Progenitor cell of endocrine pancreas (in vitro differentiated cells): ENCODE measurements around the gene PACSIN1. TPM values are rescaled to one million over a fixed set of nuclear protein-coding genes. Genes with fewer than 3 reads are reported as not detected.
"Not testable (repeated sequence)": the region's sequence is repeated elsewhere in the genome, so short reads cannot be mapped to it uniquely, and the experiment has no call there.

ENCODE experiments used
- DNase-seq: peaks from one replicate; pipeline ENCODE4 v3.0.0; 2021; ENCODE audit warnings: low spot score; ENCODE audit not compliant: unreplicated experiment
- H3K27ac Mint-ChIP-seq: 2 replicates; pipeline ENCODE4 v1.8.0; 2021; ENCODE audit warnings: mild to moderate bottlenecking, moderate library complexity, mixed read lengths
- H3K27me3 Mint-ChIP-seq: 2 replicates; pipeline ENCODE4 v1.8.0; 2021; ENCODE audit warnings: mixed read lengths
- H3K36me3 Mint-ChIP-seq: 2 replicates; pipeline ENCODE4 v1.8.0; 2022; ENCODE audit warnings: mixed read lengths; ENCODE audit not compliant: insufficient read depth
- H3K4me1 Mint-ChIP-seq: 2 replicates; pipeline ENCODE4 v1.8.0; 2021; ENCODE audit warnings: low read depth, mixed read lengths
- H3K4me3 Mint-ChIP-seq: 2 replicates; pipeline ENCODE4 v1.8.0; 2021; ENCODE audit warnings: low read depth, mild to moderate bottlenecking, moderate library complexity, mixed read lengths
- H3K9me3 Mint-ChIP-seq: 2 replicates; pipeline ENCODE4 v1.8.0; 2021; ENCODE audit warnings: low read depth, mixed read lengths
- CTCF ChIP-seq: fragments of 200-600 bp; sonication (generic); IDR thresholded peaks from one replicate; pipeline ENCODE4 v1.5.0; 2021; ENCODE audit warnings: antibody characterized with exemption, mild to moderate bottlenecking; ENCODE audit not compliant: unreplicated experiment
- total RNA-seq: library from RNA; stranded (reverse); gene quantifications from 2 replicates; pipeline ENCODE4 v1.2.1, GENCODE V29; 2021

PACSIN1 gene
- total RNA-seq, 1 donor from 2014 or later, result 0.72 TPM

GRCh38 chr6:34486106-34486740 lies 20.3 kb downstream of the PACSIN1 start:
- H3K4me1 Mint-ChIP-seq, result no peaks in the 10 kb centered on the region
- no peaks in the 10 kb centered on the region for H3K9me3 Mint-ChIP-seq
- H3K27ac Mint-ChIP-seq, result no peak overlapping the region
- DNase-seq, result no peak
- no peak for TF ChIP-seq CTCF
- H3K36me3 Mint-ChIP-seq, result no peaks in the 10 kb centered on the region
- no peak overlapping the region for H3K4me3 Mint-ChIP-seq
- peaks cover 5% of the 10 kb centered on the region for H3K27me3 Mint-ChIP-seq

- H3K27ac Mint-ChIP-seq, H3K4me3 Mint-ChIP-seq, DNase-seq, H3K4me1 Mint-ChIP-seq, H3K36me3 Mint-ChIP-seq, H3K27me3 Mint-ChIP-seq, H3K9me3 Mint-ChIP-seq: not testable (repeated sequence)
Observed at GRCh38 chr6:34486886-34487285, 21.0 kb downstream of the PACSIN1 start.

GRCh38 chr6:34487536-34487935 lies 21.7 kb downstream of the PACSIN1 start:
- Mint-ChIP-seq H3K4me1 (no peaks in the 10 kb centered on the region), H3K4me3 (no peak overlapping the region), H3K9me3 (no peaks in the 10 kb centered on the region), H3K27me3 (peaks cover 6% of the 10 kb centered on the region), H3K36me3 (no peaks in the 10 kb centered on the region), H3K27ac (no peak overlapping the region)
- no peak for TF ChIP-seq CTCF
- no peak for DNase-seq

- TF ChIP-seq CTCF, result no peak
- H3K36me3 Mint-ChIP-seq, result no peaks in the 10 kb centered on the region
Observed at GRCh38 chr6:34489207-34489805, 23.4 kb downstream of the PACSIN1 start.

DNA sequence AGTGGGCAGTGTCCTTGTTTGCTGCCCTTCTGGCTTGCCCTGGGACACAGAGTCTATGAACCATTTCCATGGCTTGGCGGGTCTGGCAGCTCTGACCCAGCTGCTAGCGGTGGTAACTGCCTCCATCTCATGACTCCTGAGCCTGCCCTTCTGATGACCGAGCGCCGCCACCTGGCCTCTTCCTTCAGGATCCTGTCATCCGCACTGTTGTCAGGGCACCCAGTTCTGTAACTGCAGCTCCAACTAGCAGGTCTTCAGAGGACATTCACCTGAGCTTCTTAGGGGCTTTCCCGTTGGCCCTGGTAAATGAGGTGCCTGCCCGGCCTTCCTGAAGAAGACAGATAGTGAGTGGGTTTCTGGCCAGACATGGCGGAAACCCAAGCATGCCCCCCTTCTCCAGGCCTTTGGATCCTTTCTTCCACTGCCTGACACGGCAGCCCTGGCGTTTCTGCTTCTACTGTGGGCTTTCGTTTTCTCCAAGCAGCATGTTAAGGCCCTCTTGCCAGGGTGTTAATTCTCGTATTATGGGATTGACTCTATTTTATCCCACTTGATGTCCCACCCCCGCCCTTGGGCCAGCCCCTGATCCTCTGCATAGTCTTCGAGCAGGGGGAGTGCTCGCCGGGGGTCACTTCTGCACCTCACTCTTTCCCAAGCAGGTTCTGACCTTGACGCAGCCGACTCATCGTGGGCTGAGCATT lies 24.7 kb downstream of the PACSIN1 start:
- Mint-ChIP-seq H3K27me3 (peaks cover 7% of the 10 kb centered on the region), H3K4me1 (no peaks in the 10 kb centered on the region), H3K4me3 (no peak overlapping the region), H3K27ac (no peak overlapping the region), H3K9me3 (no peaks in the 10 kb centered on the region), H3K36me3 (no peaks in the 10 kb centered on the region)
- no peak for TF ChIP-seq CTCF
- DNase-seq, result no peak

More at GRCh38 chr6:34489207-34489805, 23.4 kb downstream of the PACSIN1 start:
- H3K9me3 Mint-ChIP-seq, result no peaks in the 10 kb centered on the region
- no peak overlapping the region for H3K27ac Mint-ChIP-seq
- no peak for DNase-seq
- no peak overlapping the region for H3K4me3 Mint-ChIP-seq
- peaks cover 6% of the 10 kb centered on the region for H3K27me3 Mint-ChIP-seq
- no peaks in the 10 kb centered on the region for H3K4me1 Mint-ChIP-seq
